GM10266 (cell line): ENCODE results near the gene TMEM53.
"Not testable (repeated sequence)": the region's sequence is repeated elsewhere in the genome, so short reads cannot be mapped to it uniquely, and the experiment has no call there.

ENCODE experiments used
- DNase-seq: peaks from one replicate; pipeline ENCODE4 v3.0.0; 2012; ENCODE audit errors: extremely low spot score
- TF ChIP-seq, protein P1 (sequence below): IDR thresholded peaks from 2 replicates; pipeline ENCODE4 v1.5.1; 2012; ENCODE audit warnings: mild to moderate bottlenecking, low read depth; ENCODE audit not compliant: control insufficient read depth, insufficient read depth; ENCODE audit errors: missing control alignments

Gene TMEM53

DNA sequence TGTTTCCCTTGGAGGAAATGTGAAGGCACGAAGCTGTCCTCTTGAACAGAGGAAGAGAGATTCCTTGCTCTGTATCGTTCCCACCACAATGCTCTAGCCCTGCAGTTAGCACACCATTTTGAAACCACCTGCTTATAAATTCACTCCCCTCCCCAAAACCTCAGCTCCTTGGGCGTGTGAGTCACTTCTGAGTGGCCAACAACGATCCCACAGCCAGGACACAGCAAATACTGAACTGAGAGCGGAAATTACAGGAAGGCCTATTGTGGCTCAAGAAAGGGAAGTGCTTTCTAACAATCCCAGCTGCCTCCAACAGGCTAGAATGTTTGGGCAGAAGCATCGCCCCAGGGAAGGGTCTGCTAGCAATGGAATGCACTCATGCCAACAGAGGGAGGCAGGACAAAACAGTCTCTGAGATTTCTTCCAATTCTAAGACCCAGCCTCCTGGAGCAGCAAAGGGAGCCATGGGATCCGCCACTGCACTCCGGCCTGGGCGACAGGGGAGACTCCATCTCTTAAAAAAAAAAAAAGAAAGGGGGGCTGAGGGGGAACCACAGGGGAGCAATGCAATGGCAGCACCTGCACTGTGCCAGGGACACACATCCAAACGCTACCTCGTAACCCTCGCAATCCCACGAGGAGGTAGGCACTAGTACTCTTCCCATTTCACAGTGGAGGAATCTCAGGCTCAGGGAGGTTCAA lies 1.9 kb downstream of the TMEM53 start:
- peak; percentile 49 for DNase-seq
- TF ChIP-seq, protein P1, sequence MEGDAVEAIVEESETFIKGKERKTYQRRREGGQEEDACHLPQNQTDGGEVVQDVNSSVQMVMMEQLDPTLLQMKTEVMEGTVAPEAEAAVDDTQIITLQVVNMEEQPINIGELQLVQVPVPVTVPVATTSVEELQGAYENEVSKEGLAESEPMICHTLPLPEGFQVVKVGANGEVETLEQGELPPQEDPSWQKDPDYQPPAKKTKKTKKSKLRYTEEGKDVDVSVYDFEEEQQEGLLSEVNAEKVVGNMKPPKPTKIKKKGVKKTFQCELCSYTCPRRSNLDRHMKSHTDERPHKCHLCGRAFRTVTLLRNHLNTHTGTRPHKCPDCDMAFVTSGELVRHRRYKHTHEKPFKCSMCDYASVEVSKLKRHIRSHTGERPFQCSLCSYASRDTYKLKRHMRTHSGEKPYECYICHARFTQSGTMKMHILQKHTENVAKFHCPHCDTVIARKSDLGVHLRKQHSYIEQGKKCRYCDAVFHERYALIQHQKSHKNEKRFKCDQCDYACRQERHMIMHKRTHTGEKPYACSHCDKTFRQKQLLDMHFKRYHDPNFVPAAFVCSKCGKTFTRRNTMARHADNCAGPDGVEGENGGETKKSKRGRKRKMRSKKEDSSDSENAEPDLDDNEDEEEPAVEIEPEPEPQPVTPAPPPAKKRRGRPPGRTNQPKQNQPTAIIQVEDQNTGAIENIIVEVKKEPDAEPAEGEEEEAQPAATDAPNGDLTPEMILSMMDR, result no peak

DNA sequence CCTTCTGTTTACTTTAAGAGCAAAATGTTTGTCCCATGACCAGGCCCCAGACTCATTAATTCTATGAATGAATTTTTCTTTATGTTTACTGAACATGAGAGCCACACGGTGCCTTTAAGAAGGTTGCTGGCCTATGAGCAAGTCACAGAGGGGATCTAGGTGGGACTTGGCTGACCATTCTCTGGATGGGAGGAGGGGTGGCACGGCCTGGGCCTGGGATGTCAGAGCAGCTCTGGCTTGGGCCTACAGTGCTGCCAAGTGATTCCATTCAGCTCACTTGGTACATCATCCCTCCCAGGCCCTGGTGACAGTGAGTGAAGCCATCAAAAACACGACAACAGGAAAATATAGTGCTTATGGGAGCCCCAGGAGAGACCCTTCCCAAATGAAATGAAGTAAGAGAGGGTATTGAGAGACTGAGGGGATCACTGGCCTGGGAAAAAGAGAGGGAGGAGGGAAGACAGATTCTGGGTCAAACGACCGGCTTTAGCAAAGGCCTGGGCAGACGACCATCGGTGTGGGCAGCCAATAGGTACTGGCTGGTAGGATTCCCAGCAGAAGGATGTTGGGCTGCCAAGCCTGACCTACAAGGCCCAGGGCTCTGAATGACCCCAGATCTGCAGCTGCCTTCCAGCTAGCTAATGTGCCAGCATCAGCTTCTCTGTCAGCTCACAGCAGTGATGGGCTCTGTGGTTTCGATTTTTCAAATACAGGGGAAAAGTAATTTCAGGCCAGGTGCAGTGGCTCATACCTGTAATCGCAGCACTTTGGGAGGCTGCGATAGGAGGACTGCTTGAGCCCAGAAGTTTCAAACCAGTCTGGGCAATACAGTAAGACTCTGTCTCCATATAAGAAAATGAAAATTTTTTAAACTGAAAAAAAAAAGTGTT lies 3.3 kb downstream of the TMEM53 start:
- no peak for DNase-seq

DNA sequence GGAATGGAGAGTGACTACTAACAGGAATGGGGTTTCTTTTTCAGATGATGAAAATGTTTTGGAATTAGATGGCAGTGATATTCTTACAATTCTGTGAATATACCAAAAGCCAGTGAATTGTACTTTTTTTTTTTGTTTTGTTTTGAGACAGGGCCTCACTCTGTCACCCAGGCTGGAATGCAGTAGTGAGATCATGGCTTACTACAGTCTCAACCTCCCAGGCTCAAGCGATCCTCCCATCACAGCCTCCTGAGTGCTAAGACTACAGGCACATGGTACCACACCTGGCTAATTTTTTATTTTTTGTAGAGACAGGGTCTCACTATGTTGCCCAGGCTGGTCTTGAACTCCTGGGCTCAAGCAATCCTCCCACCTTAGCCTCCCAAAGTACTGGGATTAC lies 7.6 kb downstream of the TMEM53 start:
- not testable (repeated sequence) for DNase-seq

More for the DNA sequence above, 3.3 kb downstream of the TMEM53 start:
- TF ChIP-seq, protein P1, result no peak

DNA sequence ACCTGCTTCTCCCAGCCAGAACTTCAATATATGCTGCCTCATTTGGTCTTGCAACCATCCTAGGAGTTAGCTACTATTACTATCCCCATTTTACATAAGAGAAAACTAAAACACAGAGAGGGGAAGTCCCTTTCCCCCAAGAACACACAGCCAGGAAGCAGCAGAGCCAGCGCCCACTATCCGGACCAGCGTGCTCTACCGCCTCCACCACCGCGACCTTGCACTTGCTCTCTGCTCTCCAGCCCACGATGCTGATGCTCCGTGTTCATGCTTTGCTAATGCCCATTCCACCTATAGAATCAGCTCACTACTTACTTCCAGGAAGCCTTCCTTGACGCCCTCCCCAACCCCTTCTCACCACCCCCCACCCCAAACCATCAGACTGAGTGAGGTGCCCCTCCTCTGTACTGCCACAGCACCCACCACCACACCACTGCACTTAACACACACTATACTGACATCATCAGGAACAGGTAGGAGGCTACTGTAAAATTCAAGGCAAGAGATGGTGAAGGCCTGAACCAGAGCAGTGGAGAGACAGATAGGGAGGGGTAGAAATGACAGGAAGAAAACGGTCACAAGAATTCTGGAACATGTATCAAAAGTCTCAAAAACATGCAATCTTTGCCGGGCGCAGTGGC lies 9.4 kb downstream of the TMEM53 start:
- TF ChIP-seq, protein P1, result no peak
- DNase-seq, result peak; percentile 41

DNA sequence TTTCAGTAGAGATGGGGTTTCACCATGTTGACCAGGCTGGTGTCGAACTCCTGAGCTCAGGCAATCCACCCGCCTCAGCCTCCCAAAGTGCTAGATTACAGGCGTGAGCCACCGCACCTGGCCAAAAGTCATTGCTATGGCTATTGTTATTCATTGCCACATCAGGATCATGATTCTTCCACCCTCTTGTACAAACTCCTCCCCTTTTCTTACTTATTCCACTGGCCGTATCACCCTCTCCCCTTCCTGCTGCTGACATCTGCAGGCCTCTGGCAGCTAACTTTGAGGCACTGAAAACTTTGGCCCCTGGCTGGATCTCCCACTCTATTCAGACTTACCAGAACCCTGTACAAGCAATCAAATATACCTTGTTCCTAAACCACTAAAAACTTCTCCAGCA lies 10.9 kb downstream of the TMEM53 start:
- TF ChIP-seq, protein P1, result no peak
- no peak for DNase-seq

DNA sequence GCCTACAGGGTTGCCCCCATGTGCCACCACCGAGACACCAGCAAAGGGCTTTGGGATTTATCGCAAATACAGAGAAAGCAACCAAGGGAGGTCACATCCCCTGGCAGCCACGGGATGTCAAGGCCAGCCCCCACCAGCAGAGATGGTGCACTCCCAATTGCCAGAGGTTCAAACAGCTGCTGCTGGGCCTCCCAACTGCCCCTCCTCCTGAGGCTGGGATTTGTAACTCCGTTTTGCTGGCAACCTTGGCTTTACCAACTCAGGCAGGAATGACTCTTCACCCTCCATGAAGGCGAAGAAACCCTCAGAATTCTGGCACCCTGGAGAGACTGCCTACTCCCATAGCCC lies 11.6 kb downstream of the TMEM53 start:
- DNase-seq, result no peak
- TF ChIP-seq, protein P1, result no peak

DNA sequence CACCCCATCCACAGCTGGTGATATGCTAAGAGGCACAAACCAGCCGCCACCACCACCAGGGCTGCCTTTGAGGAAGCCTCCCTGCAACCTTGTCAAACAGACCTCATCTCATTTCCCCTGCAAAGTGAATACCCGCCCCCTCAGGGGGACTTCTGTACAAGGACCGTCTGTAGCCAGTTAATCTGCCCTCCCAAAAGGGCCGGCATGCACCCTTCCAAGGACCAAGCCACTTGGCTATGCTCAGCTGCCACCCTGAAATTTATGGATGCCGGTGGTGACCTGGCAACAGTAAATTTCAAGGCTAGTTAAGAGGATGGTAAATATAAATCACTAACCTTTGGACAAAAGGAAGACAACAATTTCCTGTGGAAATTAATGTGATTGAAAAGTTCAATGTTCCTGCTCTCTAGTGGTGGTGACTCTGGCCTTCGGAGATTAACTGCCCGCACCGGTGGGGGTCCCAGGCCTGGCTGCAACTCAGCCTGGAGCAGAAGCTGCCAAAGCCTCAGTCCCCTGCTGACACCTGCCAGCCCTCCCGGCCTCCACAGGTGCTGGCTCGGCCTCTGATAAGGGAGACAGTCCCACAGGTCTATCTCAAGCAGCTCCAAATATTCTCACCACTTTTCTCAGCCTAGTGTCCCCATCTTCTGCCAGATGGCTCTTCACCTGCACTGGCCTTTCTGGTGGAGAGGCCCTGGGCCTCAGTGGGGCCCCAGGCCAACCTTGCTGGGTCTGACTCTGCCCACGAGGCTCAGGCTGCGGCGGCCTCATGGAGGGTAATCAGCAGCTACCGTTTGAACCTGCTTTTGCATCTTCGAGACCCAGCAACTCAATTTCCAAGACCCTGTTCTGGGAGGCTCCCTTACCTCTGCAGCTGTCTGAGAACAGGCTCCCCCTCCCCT lies 12.2 kb downstream of the TMEM53 start:
- DNase-seq, result no peak
- TF ChIP-seq, protein P1, result no peak
